Caco-2 (cell line): ENCODE data around the gene HRH2. TPM values are rescaled to one million over a fixed set of nuclear protein-coding genes. Genes with fewer than 3 reads are reported as not detected.

ENCODE experiments used
- BruUV-seq: library from RNA; stranded (reverse); fragments of 400-500 nt; replicated peaks from 2 replicates; lab custom pipeline; 2021; lab: Mats Ljungman, UMichigan
- CTCF ChIA-PET: fragments of 300-600 bp; sonication (Branson Sonifier 250); formaldehyde crosslinking; loops from one replicate; lab custom pipeline; 2022; ENCODE audit warnings: antibody characterized with exemption; lab: Charles Lee
- POLR2A ChIA-PET: fragments of 300-600 bp; sonication (Branson Sonifier 250); formaldehyde crosslinking; loops from one replicate; lab custom pipeline; 2022; ENCODE audit warnings: antibody characterized with exemption; lab: Charles Lee
- DNase-seq, 2 experiments: peaks; one replicate each; pipeline versions ENCODE4 v3.0.0 to v3.0.0-alpha.2; 2020 to 2022
- H3K27me3 ChIP-seq: replicated peaks from 2 replicates; pipeline ENCODE4 v1.6.0; 2011; ENCODE audit warnings: low read length; ENCODE audit not compliant: control insufficient read depth, insufficient read depth
- H3K36me3 ChIP-seq: 2 replicates; pipeline ENCODE4 v1.5.1; 2011; ENCODE audit warnings: low read length; ENCODE audit not compliant: control insufficient read depth, insufficient read depth
- H3K4me1 ChIP-seq: fragments of 250-450 bp; sonication (Bioruptor Pico); 2 replicates; pipeline ENCODE4 v1.5.1; 2020; ENCODE audit warnings: mild to moderate bottlenecking
- H3K4me3 ChIP-seq: 2 replicates; pipeline ENCODE4 v1.5.1; 2011; ENCODE audit warnings: low read depth, mild to moderate bottlenecking, control low read depth, low read length
- H3K9me3 ChIP-seq: fragments of 250-450 bp; sonication (Bioruptor Pico); 2 replicates; pipeline ENCODE4 v1.5.1; 2020; ENCODE audit warnings: mild to moderate bottlenecking, moderate library complexity
- H3K27ac Mint-ChIP-seq: one replicate; pipeline ENCODE4 v1.8.0; 2022; ENCODE audit warnings: mixed read lengths; ENCODE audit not compliant: unreplicated experiment
- H3K27me3 Mint-ChIP-seq: one replicate; pipeline ENCODE4 v1.8.0; 2022; ENCODE audit warnings: mixed read lengths; ENCODE audit not compliant: insufficient read depth, unreplicated experiment
- H3K36me3 Mint-ChIP-seq: one replicate; pipeline ENCODE4 v1.8.0; 2022; ENCODE audit warnings: mild to moderate bottlenecking, mixed read lengths; ENCODE audit not compliant: insufficient read depth, unreplicated experiment
- H3K4me1 Mint-ChIP-seq: one replicate; pipeline ENCODE4 v1.8.0; 2022; ENCODE audit warnings: low read depth, mixed read lengths; ENCODE audit not compliant: unreplicated experiment
- H3K4me3 Mint-ChIP-seq: one replicate; pipeline ENCODE4 v1.8.0; 2022; ENCODE audit warnings: mild to moderate bottlenecking, moderate library complexity, mixed read lengths; ENCODE audit not compliant: unreplicated experiment
- H3K9me3 Mint-ChIP-seq: one replicate; pipeline ENCODE4 v1.8.0; 2022; ENCODE audit warnings: mixed read lengths; ENCODE audit not compliant: unreplicated experiment
- intact Hi-C: fragments of 100-400 bp; cut with micrococcal nuclease; formaldehyde crosslinking; loops from one replicate; pipeline ENCODE4 v1.10.0; 2022; ENCODE audit not compliant: unreplicated experiment
- total RNA-seq: library from RNA; stranded (reverse); gene quantifications from 2 replicates; pipeline ENCODE4 v1.2.3, GENCODE V29; 2022
- TF ChIP-seq, protein P1 (sequence below), 2 experiments: fragments of 200-600 bp in 1 of 2; IDR thresholded peaks; 1 replicate in 1 of 2; 2 replicates in 1 of 2; pipeline versions ENCODE4 v1.5.1 to v1.8.0; 2011 to 2022; ENCODE audit warnings: antibody characterized with exemption in 1 of 2, control low read depth in 1 of 2, inconsistent platforms in 1 of 2, low read depth in 1 of 2, low read length in 1 of 2, mild to moderate bottlenecking in 1 of 2, moderate library complexity in 1 of 2; ENCODE audit not compliant: insufficient read depth in 1 of 2, severe bottlenecking in 1 of 2, unreplicated experiment in 1 of 2

Gene HRH2
- total RNA-seq, 1 experiment from 2014 or later, result not detected

GRCh38 chr5:175694371-175695160 lies 36.7 kb downstream of the HRH2 start:
- no peak overlapping the region for H3K27ac Mint-ChIP-seq
- POLR2A ChIA-PET, result no interaction called here
- DNase-seq, result no peak
- no peak overlapping the region for H3K4me3 ChIP-seq
- 0 out of 2 replicates have a peak, but pooled peaks cover 4% of the 10 kb centered on the region for H3K4me1 ChIP-seq
- no peaks in the 10 kb centered on the region for H3K9me3 ChIP-seq
- H3K36me3 ChIP-seq, result no peaks in the 10 kb centered on the region
- H3K27me3 Mint-ChIP-seq, result peaks cover 3% of the 10 kb centered on the region
- no peak overlapping the region for H3K4me3 Mint-ChIP-seq
- intact Hi-C loops, result no loop called here
- CTCF ChIA-PET, result no interaction called here
- no TSS peak for BruUV-seq
- H3K36me3 Mint-ChIP-seq, result no peaks in the 10 kb centered on the region
- H3K4me1 Mint-ChIP-seq, result no peaks in the 10 kb centered on the region
- TF ChIP-seq, protein P1, sequence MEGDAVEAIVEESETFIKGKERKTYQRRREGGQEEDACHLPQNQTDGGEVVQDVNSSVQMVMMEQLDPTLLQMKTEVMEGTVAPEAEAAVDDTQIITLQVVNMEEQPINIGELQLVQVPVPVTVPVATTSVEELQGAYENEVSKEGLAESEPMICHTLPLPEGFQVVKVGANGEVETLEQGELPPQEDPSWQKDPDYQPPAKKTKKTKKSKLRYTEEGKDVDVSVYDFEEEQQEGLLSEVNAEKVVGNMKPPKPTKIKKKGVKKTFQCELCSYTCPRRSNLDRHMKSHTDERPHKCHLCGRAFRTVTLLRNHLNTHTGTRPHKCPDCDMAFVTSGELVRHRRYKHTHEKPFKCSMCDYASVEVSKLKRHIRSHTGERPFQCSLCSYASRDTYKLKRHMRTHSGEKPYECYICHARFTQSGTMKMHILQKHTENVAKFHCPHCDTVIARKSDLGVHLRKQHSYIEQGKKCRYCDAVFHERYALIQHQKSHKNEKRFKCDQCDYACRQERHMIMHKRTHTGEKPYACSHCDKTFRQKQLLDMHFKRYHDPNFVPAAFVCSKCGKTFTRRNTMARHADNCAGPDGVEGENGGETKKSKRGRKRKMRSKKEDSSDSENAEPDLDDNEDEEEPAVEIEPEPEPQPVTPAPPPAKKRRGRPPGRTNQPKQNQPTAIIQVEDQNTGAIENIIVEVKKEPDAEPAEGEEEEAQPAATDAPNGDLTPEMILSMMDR (IDR thresholded peaks at IDR 0.05; ENCODE audit: insufficient read depth in 1 of 2, low read depth in 1 of 2, low read length in 1 of 2, severe bottlenecking in 1 of 2, unreplicated experiment in 1 of 2), result no peak
- no peaks in the 10 kb centered on the region for H3K9me3 Mint-ChIP-seq
- H3K27me3 ChIP-seq, result no peaks in the 10 kb centered on the region

GRCh38 chr5:175695161-175696126 lies 37.6 kb downstream of the HRH2 start:
- no peak overlapping the region for H3K27ac Mint-ChIP-seq
- no peaks in the 10 kb centered on the region for H3K9me3 Mint-ChIP-seq
- intact Hi-C loops, result no loop called here
- no peaks in the 10 kb centered on the region for H3K4me1 Mint-ChIP-seq
- no peaks in the 10 kb centered on the region for H3K9me3 ChIP-seq
- H3K36me3 ChIP-seq, result no peaks in the 10 kb centered on the region
- ChIA-PET CTCF (no interaction called here), POLR2A (no interaction called here)
- peaks cover 3% of the 10 kb centered on the region for H3K27me3 Mint-ChIP-seq
- TF ChIP-seq, protein P1 (IDR thresholded peaks at IDR 0.05; ENCODE audit: insufficient read depth in 1 of 2, low read depth in 1 of 2, low read length in 1 of 2, severe bottlenecking in 1 of 2, unreplicated experiment in 1 of 2), result no peak
- 0 out of 2 replicates have a peak, but pooled peaks cover 4% of the 10 kb centered on the region for H3K4me1 ChIP-seq
- H3K4me3 ChIP-seq, result no peak overlapping the region
- no peaks in the 10 kb centered on the region for H3K36me3 Mint-ChIP-seq
- no peak overlapping the region for H3K4me3 Mint-ChIP-seq
- DNase-seq, result no peak
- no peaks in the 10 kb centered on the region for H3K27me3 ChIP-seq
- no TSS peak for BruUV-seq
